ENCODE measurements around the gene GDPGP1.

- no peak for TF ChIP-seq CTCF (conservative IDR thresholded peaks at IDR 0.05; ENCODE audit: low read depth, low read length)
- no peak for TF ChIP-seq EZH2 (IDR thresholded peaks at IDR 0.05; ENCODE audit: borderline replicate concordance, low read depth, low read length, poor library complexity, severe bottlenecking)
Measured at GRCh38 chr15:90227816-90228772, 5.9 kb upstream of the GDPGP1 start.

All from A673 (cell line).